IPS DF 4.7 (cell line): ENCODE measurements around the gene AGTPBP1.
"Not testable (repeated sequence)": the region's sequence is repeated elsewhere in the genome, so short reads cannot be mapped to it uniquely, and the experiment has no call there.

Experiments
- DNase-seq: peaks from one replicate; pipeline ENCODE4 v3.0.0-alpha.2; 2013; ENCODE audit warnings: low spot score; ENCODE audit errors: extremely low read depth

AGTPBP1 gene

GRCh38 chr9:85717818-85718217 lies 23.9 kb downstream of the AGTPBP1 start:
- DNase-seq: not testable (repeated sequence)

DNA sequence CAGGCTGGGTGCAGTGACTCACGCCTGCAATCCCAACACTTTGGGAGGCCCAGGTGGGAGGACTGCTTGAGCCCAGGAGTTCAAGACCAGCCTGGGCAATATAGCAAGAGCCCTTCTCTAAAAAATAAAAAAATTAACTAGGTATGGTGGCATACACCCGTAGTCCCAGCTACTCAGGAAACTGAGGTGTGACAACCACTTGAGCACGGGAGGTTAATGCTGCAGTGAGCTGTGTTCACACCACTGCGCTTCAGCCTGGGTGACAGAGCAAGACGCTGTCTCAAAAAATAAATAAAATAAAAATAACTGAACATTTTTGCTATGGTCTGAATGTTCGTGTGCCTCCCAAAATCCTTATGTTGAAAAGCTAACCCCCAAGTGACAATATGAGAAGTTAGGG lies 24.5 kb downstream of the AGTPBP1 start:
- no peak for DNase-seq

DNA sequence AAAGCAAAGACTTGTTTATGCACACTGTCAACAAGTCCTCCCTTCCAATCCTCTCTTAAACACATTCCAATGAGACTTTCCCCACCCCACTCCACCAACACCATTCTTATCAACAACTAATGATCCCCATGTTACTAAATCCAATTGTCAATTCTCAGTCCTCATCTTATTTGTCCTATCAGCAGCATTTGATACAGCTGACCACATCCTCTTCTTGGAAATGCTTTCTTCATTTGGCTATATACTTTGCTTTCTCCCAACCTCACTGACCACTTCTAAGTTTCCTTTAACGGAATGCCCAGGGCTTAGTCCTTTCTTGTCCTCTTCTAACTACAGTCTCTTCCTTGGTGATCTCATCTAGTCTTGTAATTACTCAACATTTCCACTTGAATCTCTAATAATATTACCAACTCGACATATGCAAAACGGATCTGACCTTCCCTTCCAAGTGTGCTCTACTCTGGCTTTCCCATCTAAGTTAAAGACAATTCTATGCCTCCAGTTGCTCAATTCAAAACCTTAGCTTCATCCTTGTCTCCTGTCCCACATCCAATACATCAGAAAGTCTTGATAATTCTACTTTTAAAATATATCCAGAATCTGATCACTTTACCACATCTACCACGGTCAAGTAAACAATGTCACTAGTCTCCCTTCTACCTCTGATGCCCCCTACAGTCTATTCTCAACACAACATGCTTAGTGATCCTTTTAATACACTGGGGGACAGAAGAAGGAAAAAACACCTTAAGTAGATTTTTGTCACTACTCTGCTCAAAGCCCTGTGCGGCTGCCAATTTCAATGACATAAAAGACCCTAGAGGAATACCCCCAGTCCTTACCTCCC lies 25.5 kb downstream of the AGTPBP1 start:
- DNase-seq: no peak

GRCh38 chr9:85715587-85715986 lies 26.2 kb downstream of the AGTPBP1 start:
- no peak for DNase-seq

GRCh38 chr9:85713897-85714296 lies 27.9 kb downstream of the AGTPBP1 start:
- DNase-seq: no peak

DNA sequence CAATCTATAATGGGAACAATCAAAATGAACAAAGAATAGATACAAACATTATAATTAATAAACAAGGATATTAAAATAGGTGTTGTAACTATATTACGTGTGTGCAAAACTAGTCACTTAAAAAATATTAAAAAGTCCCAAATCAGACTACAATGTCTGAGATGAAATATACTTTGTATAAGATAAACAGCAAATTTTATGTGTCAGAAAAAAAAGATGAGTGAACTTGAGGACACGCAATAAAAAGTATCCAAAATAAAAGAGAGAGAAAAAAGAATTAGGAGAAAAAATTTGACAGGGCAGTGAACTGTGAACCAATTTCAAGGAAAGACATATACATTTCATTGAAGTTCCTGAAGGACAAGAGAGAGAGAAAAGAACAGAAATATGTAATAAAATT lies 37.0 kb downstream of the AGTPBP1 start:
- no peak for DNase-seq

DNA sequence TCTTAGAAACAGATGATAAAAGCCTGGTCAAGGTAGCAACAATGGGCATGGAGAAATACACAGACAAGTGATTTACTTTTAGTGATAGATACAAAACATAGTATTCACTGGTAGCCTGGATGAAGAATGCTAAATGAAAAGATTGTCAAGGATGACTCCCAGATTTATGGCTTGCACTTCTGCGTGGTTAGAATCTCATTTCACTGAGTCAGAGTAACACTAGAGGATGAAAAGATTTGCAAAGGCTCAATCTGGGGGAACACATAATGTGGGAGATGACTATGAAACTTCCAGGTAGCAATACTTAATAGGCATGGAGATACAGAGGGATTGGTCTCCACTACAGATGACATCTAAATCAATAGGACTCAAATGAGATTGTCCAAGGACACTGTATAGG lies 38.4 kb downstream of the AGTPBP1 start:
- no peak for DNase-seq

DNA sequence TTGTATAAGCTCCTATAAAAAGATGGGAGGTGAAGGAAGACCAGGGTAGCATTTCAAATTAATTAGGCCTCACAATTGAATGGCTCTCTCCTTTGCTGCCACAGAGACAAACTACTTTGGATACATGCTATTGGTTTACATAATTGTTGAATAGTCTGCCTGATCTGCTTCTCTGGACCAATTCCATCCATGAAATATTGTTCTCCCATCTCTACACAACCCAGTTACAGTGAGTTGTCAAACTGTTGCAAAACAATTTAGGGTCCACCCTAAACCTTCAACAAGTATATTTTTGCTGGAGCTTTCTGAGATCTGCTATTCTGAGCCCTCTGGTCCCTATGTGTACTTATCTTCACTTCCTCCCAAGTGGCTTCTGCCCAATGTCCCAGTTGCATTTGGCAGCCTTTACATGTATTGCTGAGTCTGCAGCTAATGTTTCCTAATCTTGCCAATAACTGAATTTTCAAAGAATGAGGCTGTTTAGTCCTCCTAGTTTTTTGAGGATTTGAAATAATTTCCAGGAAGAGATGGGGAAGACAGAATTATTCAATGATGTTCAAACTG lies 38.9 kb downstream of the AGTPBP1 start:
- DNase-seq: no peak

DNA sequence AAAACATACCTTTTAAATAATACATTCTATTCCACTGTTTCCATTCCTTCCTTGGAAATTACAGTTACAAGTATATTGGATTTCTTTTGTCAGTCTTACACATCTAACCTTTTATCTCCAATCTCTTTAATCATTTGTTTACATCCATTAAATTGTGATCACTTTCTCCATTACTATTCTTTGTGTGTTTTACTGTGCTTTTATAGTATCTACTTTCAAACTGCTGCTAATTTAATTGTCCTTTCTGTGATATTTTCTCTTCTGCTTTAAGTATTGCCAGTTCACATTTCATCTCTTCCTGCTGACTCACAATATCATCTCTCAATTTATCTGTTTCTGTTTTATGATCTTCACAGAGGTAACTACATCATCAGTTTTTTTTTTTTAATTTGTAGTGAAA lies 39.6 kb downstream of the AGTPBP1 start:
- no peak for DNase-seq

DNA sequence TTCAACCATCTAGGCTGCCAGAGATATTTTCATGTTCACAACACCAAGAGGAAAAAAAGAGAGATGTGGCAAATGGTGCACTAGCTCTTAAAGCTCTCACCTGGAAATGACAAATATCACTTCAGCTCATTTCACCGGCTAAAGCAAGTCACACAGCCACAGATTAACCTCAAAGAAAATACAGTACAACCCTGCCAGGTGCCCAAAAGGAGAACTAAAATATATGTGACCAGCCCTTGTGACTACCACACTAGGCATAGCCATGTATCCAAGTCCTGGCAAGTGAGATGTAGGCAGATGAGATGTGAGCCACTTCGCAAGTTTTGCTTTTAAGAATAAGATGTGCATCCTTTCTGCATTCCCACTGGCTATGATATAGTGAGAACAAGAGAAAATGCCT lies 41.4 kb downstream of the AGTPBP1 start:
- no peak for DNase-seq

DNA sequence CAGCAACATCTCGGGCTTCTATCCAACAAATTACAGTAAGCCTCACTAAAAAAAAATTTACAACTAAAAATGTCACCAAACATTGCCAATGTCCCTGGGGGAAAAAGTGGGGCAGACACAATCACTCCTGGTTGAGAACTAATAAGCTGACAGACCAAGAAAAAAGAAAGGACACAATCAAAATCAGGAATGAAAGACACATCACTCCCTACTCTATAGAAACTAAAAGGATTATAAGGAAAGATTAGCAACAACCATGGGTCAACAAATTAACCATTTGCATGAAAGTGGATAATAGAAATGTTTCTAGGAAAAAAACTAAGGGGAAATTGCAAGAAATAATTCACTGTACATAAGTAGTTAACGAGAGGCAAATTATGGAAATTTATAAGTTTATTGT lies 53.4 kb downstream of the AGTPBP1 start:
- no peak for DNase-seq

DNA sequence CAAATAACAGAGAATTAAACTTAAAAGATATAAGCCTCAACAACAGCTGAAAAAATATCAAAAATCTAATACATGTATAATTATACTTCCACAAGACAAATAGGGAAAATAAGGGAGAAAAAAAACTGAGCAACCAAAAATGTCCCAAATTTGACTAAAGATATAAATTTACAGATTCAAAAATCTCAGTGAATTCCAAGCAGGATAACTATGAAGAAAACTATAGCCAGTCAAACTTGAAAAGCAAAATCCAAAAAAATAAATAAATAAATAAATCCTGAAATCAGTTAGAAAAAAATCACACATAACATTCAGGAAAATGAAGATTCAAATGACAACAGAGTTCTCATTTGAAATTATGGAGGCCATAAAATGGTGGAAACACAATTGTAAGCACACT lies 56.7 kb downstream of the AGTPBP1 start:
- DNase-seq: no peak

GRCh38 chr9:85676790-85677189 lies 65.0 kb downstream of the AGTPBP1 start:
- DNase-seq: no peak

GRCh38 chr9:85667374-85667773 lies 74.4 kb downstream of the AGTPBP1 start:
- DNase-seq: no peak

DNA sequence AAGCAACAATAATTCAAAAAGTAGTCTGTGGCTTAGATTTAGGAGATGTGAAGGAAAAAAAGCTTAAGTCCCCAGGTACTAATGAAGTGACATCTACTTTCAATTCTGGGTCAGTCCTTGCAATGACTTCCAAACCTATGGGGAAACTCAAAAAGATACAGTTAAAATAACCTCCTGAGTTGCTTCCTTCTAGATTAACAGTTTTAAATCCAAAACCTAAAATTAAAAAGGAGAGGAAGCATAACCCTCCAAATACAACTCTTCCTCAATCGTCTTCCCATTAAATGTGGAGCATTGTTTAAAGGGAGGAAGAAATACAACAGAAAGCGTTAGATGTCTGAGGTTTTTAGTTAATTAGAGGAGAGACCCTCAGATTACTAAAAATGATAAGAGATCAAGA lies 75.7 kb downstream of the AGTPBP1 start:
- DNase-seq: no peak

DNA sequence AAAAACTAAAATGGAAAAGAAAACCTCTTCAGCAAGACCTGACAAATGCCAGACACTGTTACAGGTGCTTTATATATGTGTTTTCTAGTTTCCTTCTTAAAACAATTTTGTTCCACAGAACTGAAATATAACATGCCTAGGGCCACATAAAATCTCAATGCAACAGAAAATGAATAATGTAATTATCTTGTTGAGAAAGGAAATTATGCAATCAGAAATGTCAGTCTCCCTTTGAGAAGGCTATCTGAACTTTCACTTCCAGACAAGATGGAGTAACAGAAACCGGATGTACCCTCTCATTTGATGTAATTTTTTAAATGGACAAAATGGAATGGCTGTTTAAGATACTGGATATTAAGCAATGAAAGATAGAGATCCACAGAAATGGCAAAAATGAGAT lies 79.2 kb downstream of the AGTPBP1 start:
- DNase-seq: no peak

DNA sequence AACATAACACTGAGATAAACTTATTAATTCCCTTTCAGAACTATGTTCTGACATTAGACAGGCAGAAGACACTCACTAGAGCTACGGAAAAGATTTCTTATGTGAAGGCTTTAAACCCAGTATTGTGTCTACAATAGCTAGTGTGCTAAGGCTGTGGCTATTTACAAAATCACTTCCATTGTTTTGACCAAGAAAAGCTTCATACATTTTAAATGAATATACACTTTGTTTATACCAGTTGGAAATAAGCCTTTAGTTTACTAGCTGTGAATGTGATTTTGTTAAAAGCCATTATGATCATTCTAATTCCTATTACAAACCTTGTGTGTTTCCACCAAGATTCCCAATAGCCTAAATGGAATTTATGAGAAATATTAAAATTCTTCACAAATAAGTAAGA lies 83.0 kb downstream of the AGTPBP1 start:
- no peak for DNase-seq

DNA sequence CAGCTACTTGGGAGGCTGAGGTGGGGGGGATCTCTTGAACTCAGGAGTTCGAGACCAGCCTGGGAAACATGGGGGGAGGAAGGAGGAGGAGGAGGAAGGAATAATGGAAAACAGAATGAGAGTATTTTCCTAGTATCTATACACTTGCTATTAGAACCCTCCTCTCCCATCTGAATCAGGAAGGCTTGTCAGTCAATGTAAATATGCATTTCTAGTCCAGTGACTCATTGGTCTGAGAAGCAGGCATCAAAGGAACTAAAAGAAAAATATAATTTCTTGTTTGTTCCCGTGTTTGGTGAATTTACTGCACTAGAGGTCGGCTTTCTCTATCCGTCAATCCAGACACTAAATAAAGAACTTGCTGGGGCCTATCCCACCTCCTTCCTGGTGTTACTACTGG lies 88.6 kb downstream of the AGTPBP1 start:
- no peak for DNase-seq

GRCh38 chr9:85647571-85647970 lies 94.2 kb downstream of the AGTPBP1 start:
- DNase-seq: no peak

GRCh38 chr9:85645909-85646627 lies 95.7 kb downstream of the AGTPBP1 start:
- no peak for DNase-seq

DNA sequence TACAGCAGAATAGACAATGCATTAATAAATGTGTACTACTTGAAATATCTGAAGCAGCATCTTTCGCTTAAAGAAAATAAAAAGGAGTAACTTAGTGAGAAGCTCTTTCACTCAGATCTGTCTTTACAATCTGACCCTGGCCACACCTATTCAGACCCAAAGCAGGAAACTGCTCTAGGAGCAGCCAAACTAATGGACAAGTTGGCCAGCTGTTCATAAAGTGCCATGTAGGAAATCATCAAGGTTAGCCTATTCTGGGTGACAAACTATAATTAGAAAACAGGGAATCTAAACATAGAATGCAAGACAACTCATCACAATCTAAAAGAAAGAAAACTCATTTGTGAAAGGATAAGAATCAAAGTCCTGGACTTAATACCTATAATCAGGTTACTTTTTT lies 101.3 kb downstream of the AGTPBP1 start:
- DNase-seq: no peak

- DNase-seq: no peak
Measured at GRCh38 chr9:85639675-85640186, 102.0 kb downstream of the AGTPBP1 start.
